ENCODE results near the gene FAM193A. TPM values are rescaled to one million over a fixed set of nuclear protein-coding genes. Genes with fewer than 3 reads are reported as not detected.
"Not testable (repeated sequence)": the region's sequence is repeated elsewhere in the genome, so short reads cannot be mapped to it uniquely, and the experiment has no call there.

The FAM193A gene
- polyA plus RNA-seq, 1 donor (not counting 4 experiments of a cell fraction or from before 2014, with no cell fraction given): 3.6 TPM

- H3K79me2 ChIP-seq (ENCODE audit: control insufficient read depth, insufficient read depth, low read length): peaks cover 86% of the 10 kb centered on the region
- H3K9me1 ChIP-seq (ENCODE audit: control insufficient read depth, extremely low read depth, insufficient read depth, low read length): peaks cover 6% of the 10 kb centered on the region
- peaks cover 18% of the 10 kb centered on the region for H4K20me1 ChIP-seq (ENCODE audit: control insufficient read depth, extremely low read depth, insufficient read depth, low read length)
- H3K27me3 ChIP-seq (ENCODE audit: control insufficient read depth, extremely low read depth, insufficient read depth, low read length): no peaks in the 10 kb centered on the region
- TF ChIP-seq EZH2 (IDR thresholded peaks at IDR 0.05; ENCODE audit: low read length) (no peak), CTCF (optimal IDR thresholded peaks at IDR 0.05 in 1 of 3, IDR thresholded peaks at IDR 0.05 in 1 of 3, conservative IDR thresholded peaks at IDR 0.05 in 1 of 3; ENCODE audit: extremely low read depth in 1 of 3, insufficient read depth in 2 of 3, low read length in 3 of 3) (no peak)
- H3K4me3 ChIP-seq (ENCODE audit: control insufficient read depth in 2 of 3, extremely low read depth in 1 of 3, insufficient read depth in 2 of 3, low read depth in 1 of 3, low read length in 3 of 3): no peak overlapping the region
- no peak overlapping the region for H2AFZ ChIP-seq (ENCODE audit: control insufficient read depth, low read length)
- H3K9me3 ChIP-seq (ENCODE audit: control insufficient read depth, low read depth, low read length): no peaks in the 10 kb centered on the region
- no peak overlapping the region for H3K4me2 ChIP-seq (ENCODE audit: control insufficient read depth, extremely low read depth, insufficient read depth, low read depth, low read length)
- DNase-seq (ENCODE audit: low read depth, low spot score) (no peak), FAIRE-seq (no peak)
- no peak overlapping the region for H3K27ac ChIP-seq (ENCODE audit: control insufficient read depth, insufficient read depth, low read length)
- H3K36me3 ChIP-seq (ENCODE audit: control insufficient read depth in 2 of 2, extremely low read depth in 1 of 2, insufficient read depth in 2 of 2, low read length in 2 of 2): no peaks in the 10 kb centered on the region
- H3K9ac ChIP-seq (ENCODE audit: control insufficient read depth, extremely low read depth, insufficient read depth, low read length): no peak overlapping the region
- dilution Hi-C loops (cut with MboI; ENCODE audit: extremely low pct_ligation_motif_present, low sequenced_read_pairs): no loop called here
- H3K4me1 ChIP-seq (ENCODE audit: control insufficient read depth, extremely low read depth, insufficient read depth, low read length): peaks cover 9% of the 10 kb centered on the region
These were observed 51.8 kb downstream of the FAM193A start for GRCh38 chr4:2588259-2588658.

GRCh38 chr4:2591189-2591588 is 54.7 kb downstream of the FAM193A start:
- Histone ChIP-seq H3K79me2 (ENCODE audit: control insufficient read depth, insufficient read depth, low read length) (peaks cover 84% of the 10 kb centered on the region), H3K4me3 (ENCODE audit: control insufficient read depth in 2 of 3, extremely low read depth in 1 of 3, insufficient read depth in 2 of 3, low read depth in 1 of 3, low read length in 3 of 3) (no peak overlapping the region), H3K4me1 (ENCODE audit: control insufficient read depth, extremely low read depth, insufficient read depth, low read length) (peaks cover 5% of the 10 kb centered on the region), H3K9ac (ENCODE audit: control insufficient read depth, extremely low read depth, insufficient read depth, low read length) (no peak overlapping the region), H3K9me1 (ENCODE audit: control insufficient read depth, extremely low read depth, insufficient read depth, low read length) (peaks cover 6% of the 10 kb centered on the region), H3K27ac (ENCODE audit: control insufficient read depth, insufficient read depth, low read length) (no peak overlapping the region), H4K20me1 (ENCODE audit: control insufficient read depth, extremely low read depth, insufficient read depth, low read length) (peaks cover 14% of the 10 kb centered on the region), H3K36me3 (ENCODE audit: control insufficient read depth in 2 of 2, extremely low read depth in 1 of 2, insufficient read depth in 2 of 2, low read length in 2 of 2) (no peaks in the 10 kb centered on the region), H3K4me2 (ENCODE audit: control insufficient read depth, extremely low read depth, insufficient read depth, low read depth, low read length) (no peak overlapping the region), H2AFZ (ENCODE audit: control insufficient read depth, low read length) (no peak overlapping the region), H3K27me3 (ENCODE audit: control insufficient read depth, extremely low read depth, insufficient read depth, low read length) (no peaks in the 10 kb centered on the region), H3K9me3 (ENCODE audit: control insufficient read depth, low read depth, low read length) (no peaks in the 10 kb centered on the region)
- DNase-seq (ENCODE audit: low read depth, low spot score): no peak
- TF ChIP-seq EZH2 (IDR thresholded peaks at IDR 0.05; ENCODE audit: low read length): no peak
- no peak for TF ChIP-seq CTCF (optimal IDR thresholded peaks at IDR 0.05 in 1 of 3, IDR thresholded peaks at IDR 0.05 in 1 of 3, conservative IDR thresholded peaks at IDR 0.05 in 1 of 3; ENCODE audit: extremely low read depth in 1 of 3, insufficient read depth in 2 of 3, low read length in 3 of 3)
- FAIRE-seq: no peak
- dilution Hi-C loops (cut with MboI; ENCODE audit: extremely low pct_ligation_motif_present, low sequenced_read_pairs): no loop called here

- H3K79me2 ChIP-seq (ENCODE audit: control insufficient read depth, insufficient read depth, low read length): peaks cover 85% of the 10 kb centered on the region
- H3K36me3 ChIP-seq (ENCODE audit: control insufficient read depth in 2 of 2, extremely low read depth in 1 of 2, insufficient read depth in 2 of 2, low read length in 2 of 2); H3K27me3 ChIP-seq (ENCODE audit: control insufficient read depth, extremely low read depth, insufficient read depth, low read length); H3K9me1 ChIP-seq (ENCODE audit: control insufficient read depth, extremely low read depth, insufficient read depth, low read length); dilution Hi-C loops (cut with MboI; ENCODE audit: extremely low pct_ligation_motif_present, low sequenced_read_pairs); FAIRE-seq; H3K4me3 ChIP-seq (ENCODE audit: control insufficient read depth in 2 of 3, extremely low read depth in 1 of 3, insufficient read depth in 2 of 3, low read depth in 1 of 3, low read length in 3 of 3); H3K9ac ChIP-seq (ENCODE audit: control insufficient read depth, extremely low read depth, insufficient read depth, low read length); H3K27ac ChIP-seq (ENCODE audit: control insufficient read depth, insufficient read depth, low read length); H2AFZ ChIP-seq (ENCODE audit: control insufficient read depth, low read length); H3K9me3 ChIP-seq (ENCODE audit: control insufficient read depth, low read depth, low read length); H3K4me1 ChIP-seq (ENCODE audit: control insufficient read depth, extremely low read depth, insufficient read depth, low read length); H3K4me2 ChIP-seq (ENCODE audit: control insufficient read depth, extremely low read depth, insufficient read depth, low read depth, low read length); DNase-seq (ENCODE audit: low read depth, low spot score): not testable (repeated sequence)
- H4K20me1 ChIP-seq (ENCODE audit: control insufficient read depth, extremely low read depth, insufficient read depth, low read length): peaks cover 18% of the 10 kb centered on the region
These were observed 55.6 kb downstream of the FAM193A start for GRCh38 chr4:2592014-2592413.
